Vagina (tissue), 2 donors: ENCODE results near the gene MIA.

Experiments used
- POLR2A ChIP-seq, 2 donors: fragments of 450-650 bp; IDR thresholded peaks; one replicate each; pipeline ENCODE4 v1.6.1; 2017; ENCODE audit warnings: antibody characterized with exemption in 2 of 2, mild to moderate bottlenecking in 2 of 2, moderate library complexity in 2 of 2
- POLR2AphosphoS5 ChIP-seq, 2 donors: sonication (generic); formaldehyde crosslinking; IDR thresholded peaks; one replicate each; pipeline ENCODE4 v1.9.0; 2017; ENCODE audit warnings: antibody characterized with exemption in 2 of 2, mild to moderate bottlenecking in 2 of 2, low read depth in 1 of 2; ENCODE audit not compliant: insufficient read depth in 1 of 2
- TF ChIP-seq, protein P1 (sequence below), 3 experiments: fragments of 450-650 bp in 2 of 3; fragments of 200-600 bp in 1 of 3; sonication (generic) in 1 of 3; IDR thresholded peaks; one replicate each; pipeline ENCODE4 v1.5.1; 2017 to 2019; ENCODE audit warnings: antibody characterized with exemption in 3 of 3, mild to moderate bottlenecking in 2 of 3, moderate library complexity in 2 of 3

DNA sequence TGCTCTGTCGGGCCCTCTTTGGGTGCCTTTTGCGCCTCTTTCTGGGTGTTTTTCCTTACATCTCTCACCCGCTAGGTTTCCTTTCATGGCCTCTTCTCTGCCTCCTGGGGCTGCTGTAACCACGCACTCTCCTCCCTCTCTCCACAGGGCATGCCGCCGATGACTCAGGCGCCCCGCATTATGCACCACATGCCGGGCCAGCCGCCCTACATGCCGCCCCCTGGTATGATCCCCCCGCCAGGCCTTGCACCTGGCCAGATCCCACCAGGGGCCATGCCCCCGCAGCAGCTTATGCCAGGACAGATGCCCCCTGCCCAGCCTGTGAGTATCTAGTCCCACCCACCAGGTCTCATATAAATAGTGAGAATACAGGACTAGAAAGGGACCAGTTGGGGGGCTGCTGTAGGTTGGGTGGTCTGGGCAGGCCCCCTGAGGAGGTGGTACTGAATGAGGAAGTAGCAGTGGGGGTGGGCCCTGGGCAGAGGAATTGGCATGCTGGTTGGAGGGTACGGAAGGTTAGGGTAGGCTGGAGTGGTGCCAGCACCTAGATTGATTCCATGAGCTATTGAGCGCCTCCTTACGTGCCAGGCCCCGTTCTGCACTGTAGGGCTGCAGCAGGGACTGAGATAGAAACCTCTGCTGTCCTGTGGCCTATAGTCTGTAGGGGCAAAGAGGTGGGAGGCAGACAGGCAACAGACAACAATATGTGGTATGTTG is 12.4 kb upstream of the MIA start:
- TF ChIP-seq, protein P1, sequence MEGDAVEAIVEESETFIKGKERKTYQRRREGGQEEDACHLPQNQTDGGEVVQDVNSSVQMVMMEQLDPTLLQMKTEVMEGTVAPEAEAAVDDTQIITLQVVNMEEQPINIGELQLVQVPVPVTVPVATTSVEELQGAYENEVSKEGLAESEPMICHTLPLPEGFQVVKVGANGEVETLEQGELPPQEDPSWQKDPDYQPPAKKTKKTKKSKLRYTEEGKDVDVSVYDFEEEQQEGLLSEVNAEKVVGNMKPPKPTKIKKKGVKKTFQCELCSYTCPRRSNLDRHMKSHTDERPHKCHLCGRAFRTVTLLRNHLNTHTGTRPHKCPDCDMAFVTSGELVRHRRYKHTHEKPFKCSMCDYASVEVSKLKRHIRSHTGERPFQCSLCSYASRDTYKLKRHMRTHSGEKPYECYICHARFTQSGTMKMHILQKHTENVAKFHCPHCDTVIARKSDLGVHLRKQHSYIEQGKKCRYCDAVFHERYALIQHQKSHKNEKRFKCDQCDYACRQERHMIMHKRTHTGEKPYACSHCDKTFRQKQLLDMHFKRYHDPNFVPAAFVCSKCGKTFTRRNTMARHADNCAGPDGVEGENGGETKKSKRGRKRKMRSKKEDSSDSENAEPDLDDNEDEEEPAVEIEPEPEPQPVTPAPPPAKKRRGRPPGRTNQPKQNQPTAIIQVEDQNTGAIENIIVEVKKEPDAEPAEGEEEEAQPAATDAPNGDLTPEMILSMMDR (IDR thresholded peaks at IDR 0.05) = no peak
- TF ChIP-seq POLR2A (IDR thresholded peaks at IDR 0.05) = no peak
- TF ChIP-seq POLR2AphosphoS5 (IDR thresholded peaks at IDR 0.05; ENCODE audit: insufficient read depth in 1 of 2, low read depth in 1 of 2) = no peak
